HT1080 (cell line): ENCODE measurements around the gene CAPRIN2. TPM values are rescaled to one million over a fixed set of nuclear protein-coding genes. Genes with fewer than 3 reads are reported as not detected.
A peak's percentile ranks its signal among the peaks of the same experiment; 100 is the strongest.

Experiments used
- DNase-seq: peaks from one replicate; pipeline ENCODE4 v3.0.0-alpha.2; 2015; ENCODE audit warnings: low read depth
- polyA plus RNA-seq, 2 experiments: library from polyadenylated mRNA; depleted of rRNA; stranded (reverse); fragments of >200 nt; gene quantifications; 2 replicates each; pipeline ENCODE4 v1.2.3, GENCODE V29; 2015
- total RNA-seq: library from RNA; depleted of rRNA; stranded (reverse); fragments of >200 nt; shearing (Covaris generic); gene quantifications from 2 replicates; pipeline ENCODE4 v1.2.3, GENCODE V29; 2014; rRNA removed

The CAPRIN2 gene, protein sequence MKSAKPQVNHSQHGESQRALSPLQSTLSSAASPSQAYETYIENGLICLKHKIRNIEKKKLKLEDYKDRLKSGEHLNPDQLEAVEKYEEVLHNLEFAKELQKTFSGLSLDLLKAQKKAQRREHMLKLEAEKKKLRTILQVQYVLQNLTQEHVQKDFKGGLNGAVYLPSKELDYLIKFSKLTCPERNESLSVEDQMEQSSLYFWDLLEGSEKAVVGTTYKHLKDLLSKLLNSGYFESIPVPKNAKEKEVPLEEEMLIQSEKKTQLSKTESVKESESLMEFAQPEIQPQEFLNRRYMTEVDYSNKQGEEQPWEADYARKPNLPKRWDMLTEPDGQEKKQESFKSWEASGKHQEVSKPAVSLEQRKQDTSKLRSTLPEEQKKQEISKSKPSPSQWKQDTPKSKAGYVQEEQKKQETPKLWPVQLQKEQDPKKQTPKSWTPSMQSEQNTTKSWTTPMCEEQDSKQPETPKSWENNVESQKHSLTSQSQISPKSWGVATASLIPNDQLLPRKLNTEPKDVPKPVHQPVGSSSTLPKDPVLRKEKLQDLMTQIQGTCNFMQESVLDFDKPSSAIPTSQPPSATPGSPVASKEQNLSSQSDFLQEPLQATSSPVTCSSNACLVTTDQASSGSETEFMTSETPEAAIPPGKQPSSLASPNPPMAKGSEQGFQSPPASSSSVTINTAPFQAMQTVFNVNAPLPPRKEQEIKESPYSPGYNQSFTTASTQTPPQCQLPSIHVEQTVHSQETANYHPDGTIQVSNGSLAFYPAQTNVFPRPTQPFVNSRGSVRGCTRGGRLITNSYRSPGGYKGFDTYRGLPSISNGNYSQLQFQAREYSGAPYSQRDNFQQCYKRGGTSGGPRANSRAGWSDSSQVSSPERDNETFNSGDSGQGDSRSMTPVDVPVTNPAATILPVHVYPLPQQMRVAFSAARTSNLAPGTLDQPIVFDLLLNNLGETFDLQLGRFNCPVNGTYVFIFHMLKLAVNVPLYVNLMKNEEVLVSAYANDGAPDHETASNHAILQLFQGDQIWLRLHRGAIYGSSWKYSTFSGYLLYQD
- total RNA-seq = 20.8 and 26.7 TPM in 2 replicates
- polyA plus RNA-seq (2015; cell fraction: cytosol; rRNA removed) = 27.0 and 31.3 TPM in 2 replicates
- polyA plus RNA-seq (2015; cell fraction: nucleus; rRNA removed) = 324 and 354 TPM in 2 replicates

GRCh38 chr12:30754750-30755394, at the start of gene CAPRIN2:
Gene CAPRIN2, minus strand, starts transcription at chr12:30754951. Its CDS starts 1,431 bp downstream, at chr12:30753520.
- peak; percentile 92 for DNase-seq

DNA sequence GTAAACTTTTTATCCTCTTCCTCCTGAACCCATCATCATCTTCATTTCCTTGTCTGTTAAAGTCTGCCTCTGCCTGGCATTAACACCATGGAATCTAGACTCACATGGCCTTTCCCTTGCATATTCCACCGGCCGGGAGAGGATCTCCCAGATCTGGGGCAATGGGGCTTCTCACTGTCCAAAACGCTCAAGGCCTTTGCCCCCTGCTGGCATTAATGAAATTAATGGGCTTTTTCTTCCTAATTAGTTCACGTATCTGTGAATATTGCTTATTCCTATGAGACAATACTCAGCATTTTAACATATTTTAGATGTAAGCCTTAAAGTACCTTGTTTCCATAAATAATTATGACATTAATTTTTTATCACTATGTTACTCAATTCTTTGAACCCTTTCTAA, 42.9 kb upstream of the CAPRIN2 start:
- DNase-seq = no peak

- peak; percentile 66 for DNase-seq
These were observed 42.2 kb upstream of the CAPRIN2 start for GRCh38 chr12:30796891-30797371.

- no peak for DNase-seq
These were observed 41.6 kb upstream of the CAPRIN2 start for GRCh38 chr12:30796313-30796780.

GRCh38 chr12:30795410-30796312, 40.9 kb upstream of the CAPRIN2 start:
- DNase-seq = peak; percentile 92

GRCh38 chr12:30794591-30795409, 40.0 kb upstream of the CAPRIN2 start:
- peak; percentile 100 for DNase-seq

- DNase-seq = peak; percentile 30
These were observed 39.3 kb upstream of the CAPRIN2 start for GRCh38 chr12:30794020-30794419.

DNA sequence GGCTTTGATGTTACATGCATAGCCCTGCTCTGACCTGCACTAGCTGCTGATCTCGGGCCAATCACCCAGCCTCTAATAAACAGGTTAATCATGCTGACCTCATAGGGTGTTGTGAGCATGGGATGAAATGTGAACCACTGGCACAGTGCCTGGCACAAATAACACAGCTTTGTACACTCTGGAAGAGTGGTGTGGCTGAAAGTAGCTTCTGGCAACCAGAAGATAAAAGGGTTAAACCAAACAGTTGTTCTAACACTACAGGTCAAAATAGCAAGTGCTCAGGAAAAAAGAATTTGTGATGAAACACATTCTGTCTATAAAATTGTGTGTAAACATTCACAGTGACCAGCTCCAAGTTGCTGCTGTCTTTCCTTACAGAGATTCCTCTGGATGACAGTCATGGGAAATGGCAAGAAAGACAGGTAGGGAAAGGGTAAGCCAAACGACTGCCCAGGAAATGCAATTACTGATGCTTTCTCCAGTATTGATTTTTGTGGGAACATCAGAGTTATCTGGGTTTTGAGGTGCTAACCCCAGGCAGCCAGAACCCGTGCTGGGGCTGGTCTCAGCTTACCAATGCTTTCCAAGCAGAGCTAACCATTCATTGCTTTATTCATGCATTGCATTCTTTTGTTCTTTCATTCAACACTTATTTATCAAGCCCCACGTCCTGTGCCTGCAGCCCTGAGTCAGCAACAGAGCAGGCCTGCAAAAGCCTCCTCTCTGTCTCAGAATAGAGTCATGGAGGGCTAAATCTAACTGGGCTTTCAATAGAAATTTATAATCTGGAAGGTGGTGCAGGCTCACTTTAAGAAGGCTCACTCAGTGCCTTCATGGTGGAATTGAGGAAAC, 38.1 kb upstream of the CAPRIN2 start:
- DNase-seq = peak; percentile 54

- no peak for DNase-seq
These were observed 37.3 kb upstream of the CAPRIN2 start for GRCh38 chr12:30792085-30792484.

- no peak for DNase-seq
These were observed 34.0 kb upstream of the CAPRIN2 start for GRCh38 chr12:30788754-30789153.

- no peak for DNase-seq
These were observed 30.9 kb upstream of the CAPRIN2 start for GRCh38 chr12:30785630-30786029.

DNA sequence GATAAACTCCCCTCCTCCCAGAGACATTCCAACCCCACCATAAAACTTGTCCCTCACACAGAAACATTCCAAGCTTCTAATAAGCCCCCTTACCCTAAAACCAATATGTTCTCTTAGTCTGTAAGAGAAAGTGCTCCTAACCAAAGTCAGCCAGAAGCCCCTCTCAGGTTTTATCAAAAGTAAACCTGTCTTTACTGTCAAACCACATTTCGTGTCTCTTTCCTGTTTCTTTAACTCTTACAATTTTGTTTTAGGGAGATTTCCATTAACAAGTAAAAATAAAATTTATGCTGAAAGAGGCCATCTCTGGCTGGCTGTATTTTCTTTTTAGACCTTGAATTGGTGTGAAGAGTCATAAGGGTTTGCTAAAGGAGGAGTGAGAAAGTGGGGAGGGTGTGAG, 29.8 kb upstream of the CAPRIN2 start:
- no peak for DNase-seq

GRCh38 chr12:30783946-30784345, 29.2 kb upstream of the CAPRIN2 start:
- DNase-seq = no peak

DNA sequence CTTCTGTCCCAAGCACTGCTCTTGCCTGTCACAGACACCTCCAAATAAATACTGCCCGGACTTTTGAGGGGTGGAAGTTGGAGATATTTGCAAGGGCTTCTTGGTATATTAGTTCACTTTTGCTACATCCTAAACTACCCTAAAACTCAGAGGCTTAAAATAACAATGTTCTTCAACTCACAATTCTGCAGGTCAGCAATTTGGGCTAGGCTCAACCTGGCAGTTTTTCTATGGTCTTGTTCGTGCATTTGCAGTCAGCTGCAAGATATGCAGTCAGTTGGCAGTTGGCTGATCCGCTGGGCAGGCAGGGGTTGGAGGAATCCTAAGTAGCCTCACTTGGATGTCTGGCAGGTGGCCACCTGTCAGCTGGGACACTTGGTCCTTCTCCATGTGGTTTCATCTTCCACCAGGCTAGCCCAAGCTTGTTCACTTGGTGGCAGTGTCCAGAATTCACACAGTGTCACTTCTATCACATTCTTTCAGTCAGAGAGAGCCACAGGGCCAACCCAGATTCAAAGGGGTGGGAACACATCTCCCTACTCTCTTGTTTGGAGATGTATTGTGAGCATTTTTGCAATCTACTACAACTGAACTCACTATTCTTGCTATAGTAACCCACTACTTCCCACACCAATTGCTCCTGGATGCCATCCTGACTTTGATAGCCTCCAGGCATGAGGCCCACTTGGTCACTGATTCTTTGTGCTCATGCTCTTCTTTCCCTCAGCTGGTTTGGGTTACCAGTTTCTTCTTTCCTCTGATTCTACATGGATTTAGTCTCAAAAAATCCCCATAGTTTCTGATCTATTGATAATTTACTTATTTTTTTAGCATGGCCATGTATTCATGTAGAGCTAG, 27.8 kb upstream of the CAPRIN2 start:
- no peak for DNase-seq

DNA sequence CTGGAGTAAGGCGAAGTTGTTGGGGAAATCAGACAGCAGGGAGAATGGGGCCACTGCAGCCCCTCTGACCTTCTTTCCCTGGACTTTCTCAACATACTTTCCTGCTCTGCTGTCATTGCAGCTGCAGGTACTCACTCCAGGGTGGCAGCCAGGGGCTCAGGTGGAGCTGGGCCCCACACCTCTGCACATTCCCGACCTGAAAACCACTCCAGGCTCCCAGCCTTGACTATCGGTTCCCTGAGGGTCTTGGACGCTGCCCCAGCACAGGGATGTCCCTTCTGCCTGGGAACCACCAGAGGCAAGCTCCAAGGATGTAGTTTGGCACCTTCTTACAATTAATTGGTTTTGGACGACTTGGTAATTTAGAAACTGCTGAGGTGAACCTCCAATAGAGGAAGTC, 24.8 kb upstream of the CAPRIN2 start:
- no peak for DNase-seq

GRCh38 chr12:30779178-30779577, 24.4 kb upstream of the CAPRIN2 start:
- DNase-seq = no peak

DNA sequence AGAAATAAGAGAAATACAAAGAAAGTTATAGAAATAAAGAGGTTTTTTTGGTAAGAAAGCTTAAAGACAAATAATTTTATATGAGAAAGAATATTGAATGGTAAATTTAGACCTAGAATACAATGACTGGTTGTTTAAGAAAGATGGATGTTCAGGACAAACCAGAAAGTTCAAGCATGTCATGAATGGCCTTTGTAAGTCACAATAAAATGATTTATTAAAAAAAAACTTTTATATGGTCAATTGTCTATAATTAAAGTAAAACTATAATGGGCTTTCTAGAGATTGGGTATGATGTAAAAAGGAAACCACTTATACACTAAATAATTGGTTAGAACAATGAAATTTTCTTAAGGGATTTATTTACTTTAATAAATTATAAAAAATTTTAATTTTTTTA, 19.8 kb upstream of the CAPRIN2 start:
- no peak for DNase-seq
